Measurements from ENCODE around the gene MYLK4.

MYLK4 gene

GRCh38 chr6:2793534-2794151 lies 42.9 kb upstream of the MYLK4 start:
- H3K4ac ChIP-seq (ENCODE audit: low read depth in 1 of 2, low read length in 2 of 2), result no peak overlapping the region
- no peaks in the 10 kb centered on the region for H3K27me3 ChIP-seq (ENCODE audit: control insufficient read depth in 1 of 2, insufficient read depth in 1 of 2, low read length in 2 of 2)
- H2AFZ ChIP-seq (ENCODE audit: low read depth, low read length), result no peak overlapping the region
- H3K4me3 ChIP-seq (ENCODE audit: insufficient read depth in 1 of 2, low read depth in 1 of 2, low read length in 2 of 2), result no peak overlapping the region
- no peak overlapping the region for H2BK120ac ChIP-seq (ENCODE audit: low read depth, low read length)
- H2BK5ac ChIP-seq (ENCODE audit: low read depth, low read length, poor library complexity, severe bottlenecking), result no peak overlapping the region
- H3K27ac ChIP-seq (ENCODE audit: low read length, poor library complexity, severe bottlenecking), result no peak overlapping the region
- H4K8ac ChIP-seq (ENCODE audit: low read length), result peak overlapping the region; percentile 7
- H3K79me1 ChIP-seq (replicated peaks; ENCODE audit: low read length, poor library complexity, severe bottlenecking), result peaks cover 34% of the 10 kb centered on the region
- H2BK15ac ChIP-seq (ENCODE audit: low read depth, poor library complexity, severe bottlenecking), result no peak overlapping the region
- H3K23ac ChIP-seq (ENCODE audit: low read length in 2 of 2), result no peak overlapping the region
- no peak overlapping the region for H2AK5ac ChIP-seq (ENCODE audit: low read length, severe bottlenecking)
- H3K9ac ChIP-seq (ENCODE audit: low read length), result no peak overlapping the region
- H3K14ac ChIP-seq (ENCODE audit: low read length in 2 of 2), result no peak overlapping the region
- no peak for DNase-seq
- H3K4me1 ChIP-seq (ENCODE audit: control insufficient read depth, insufficient read depth, low read depth, low read length), result peaks cover 20% of the 10 kb centered on the region
- WGBS, result 92% methylated on average over 8 of the region's 9 CpGs
- H4K91ac ChIP-seq (ENCODE audit: low read length), result peak overlapping the region; percentile 34
- no peak overlapping the region for H3K4me2 ChIP-seq (ENCODE audit: low read length, poor library complexity, severe bottlenecking)
- H3K18ac ChIP-seq (ENCODE audit: low read depth in 1 of 2, low read length in 2 of 2), result no peak overlapping the region
- H2BK12ac ChIP-seq (ENCODE audit: low read length in 2 of 2), result no peak overlapping the region
- peaks cover 0 to 6% of the 10 kb centered on the region in 2 experiments for H3K36me3 ChIP-seq (ENCODE audit: control insufficient read depth in 1 of 2, insufficient read depth in 2 of 2, low read depth in 1 of 2, low read length in 2 of 2)
- H3K9me3 ChIP-seq (ENCODE audit: control insufficient read depth, low read length), result no peaks in the 10 kb centered on the region

- Histone ChIP-seq H2BK120ac (ENCODE audit: low read depth, low read length) (no peak overlapping the region), H3K27ac (ENCODE audit: low read length, poor library complexity, severe bottlenecking) (no peak overlapping the region), H3K18ac (ENCODE audit: low read depth in 1 of 2, low read length in 2 of 2) (no peak overlapping the region), H3K4me1 (ENCODE audit: control insufficient read depth, insufficient read depth, low read depth, low read length) (peaks cover 17% of the 10 kb centered on the region), H3K9ac (ENCODE audit: low read length) (no peak overlapping the region), H3K4ac (ENCODE audit: low read depth in 1 of 2, low read length in 2 of 2) (no peak overlapping the region), H3K14ac (ENCODE audit: low read length in 2 of 2) (no peak overlapping the region), H4K91ac (ENCODE audit: low read length) (no peak overlapping the region), H2BK5ac (ENCODE audit: low read depth, low read length, poor library complexity, severe bottlenecking) (no peak overlapping the region), H3K4me3 (ENCODE audit: insufficient read depth in 1 of 2, low read depth in 1 of 2, low read length in 2 of 2) (no peak overlapping the region), H4K8ac (ENCODE audit: low read length) (peak overlapping the region; percentile 40), H3K36me3 (ENCODE audit: control insufficient read depth in 1 of 2, insufficient read depth in 2 of 2, low read depth in 1 of 2, low read length in 2 of 2) (peaks cover 5 to 10% of the 10 kb centered on the region in 2 experiments), H2AK5ac (ENCODE audit: low read length, severe bottlenecking) (no peak overlapping the region), H2AFZ (ENCODE audit: low read depth, low read length) (no peak overlapping the region), H2BK12ac (ENCODE audit: low read length in 2 of 2) (peak overlapping the region in 1 of 2 experiments; percentile 25), H3K23ac (ENCODE audit: low read length in 2 of 2) (no peak overlapping the region), H2BK15ac (ENCODE audit: low read depth, poor library complexity, severe bottlenecking) (no peak overlapping the region), H3K9me3 (ENCODE audit: control insufficient read depth, low read length) (no peaks in the 10 kb centered on the region), H3K27me3 (ENCODE audit: control insufficient read depth in 1 of 2, insufficient read depth in 1 of 2, low read length in 2 of 2) (no peaks in the 10 kb centered on the region), H3K4me2 (ENCODE audit: low read length, poor library complexity, severe bottlenecking) (no peak overlapping the region), H3K79me1 (replicated peaks; ENCODE audit: low read length, poor library complexity, severe bottlenecking) (peaks cover 35% of the 10 kb centered on the region)
- 97% methylated on average over 17 of the region's 17 CpGs for WGBS
- DNase-seq, result peak; percentile 47
Observed at GRCh38 chr6:2792330-2793110, 41.8 kb upstream of the MYLK4 start.

- no peak overlapping the region for H3K23ac ChIP-seq (ENCODE audit: low read length in 2 of 2)
- H2BK5ac ChIP-seq (ENCODE audit: low read depth, low read length, poor library complexity, severe bottlenecking), result no peak overlapping the region
- no peak overlapping the region for H3K4me2 ChIP-seq (ENCODE audit: low read length, poor library complexity, severe bottlenecking)
- peaks cover 30% of the 10 kb centered on the region for H3K79me1 ChIP-seq (replicated peaks; ENCODE audit: low read length, poor library complexity, severe bottlenecking)
- H3K9ac ChIP-seq (ENCODE audit: low read length), result peak overlapping the region; percentile 91
- H4K8ac ChIP-seq (ENCODE audit: low read length), result no peak overlapping the region
- no peak overlapping the region for H2AK5ac ChIP-seq (ENCODE audit: low read length, severe bottlenecking)
- 91% methylated on average over 1 of the region's 4 CpGs for WGBS
- no peak overlapping the region for H3K4me3 ChIP-seq (ENCODE audit: insufficient read depth in 1 of 2, low read depth in 1 of 2, low read length in 2 of 2)
- peaks cover 15% of the 10 kb centered on the region for H3K4me1 ChIP-seq (ENCODE audit: control insufficient read depth, insufficient read depth, low read depth, low read length)
- H3K9me3 ChIP-seq (ENCODE audit: control insufficient read depth, low read length), result no peaks in the 10 kb centered on the region
- no peak overlapping the region for H4K91ac ChIP-seq (ENCODE audit: low read length)
- H3K14ac ChIP-seq (ENCODE audit: low read length in 2 of 2), result no peak overlapping the region
- no peak overlapping the region for H2BK12ac ChIP-seq (ENCODE audit: low read length in 2 of 2)
- H2AFZ ChIP-seq (ENCODE audit: low read depth, low read length), result no peak overlapping the region
- H2BK120ac ChIP-seq (ENCODE audit: low read depth, low read length), result no peak overlapping the region
- H3K36me3 ChIP-seq (ENCODE audit: control insufficient read depth in 1 of 2, insufficient read depth in 2 of 2, low read depth in 1 of 2, low read length in 2 of 2), result peaks cover 8 to 13% of the 10 kb centered on the region in 2 experiments
- H3K4ac ChIP-seq (ENCODE audit: low read depth in 1 of 2, low read length in 2 of 2), result no peak overlapping the region
- H2BK15ac ChIP-seq (ENCODE audit: low read depth, poor library complexity, severe bottlenecking), result no peak overlapping the region
- H3K18ac ChIP-seq (ENCODE audit: low read depth in 1 of 2, low read length in 2 of 2), result no peak overlapping the region
- peak; percentile 65 for DNase-seq
- no peaks in the 10 kb centered on the region for H3K27me3 ChIP-seq (ENCODE audit: control insufficient read depth in 1 of 2, insufficient read depth in 1 of 2, low read length in 2 of 2)
- peak overlapping the region; percentile 46 for H3K27ac ChIP-seq (ENCODE audit: low read length, poor library complexity, severe bottlenecking)
Observed at GRCh38 chr6:2791450-2791974, 40.8 kb upstream of the MYLK4 start.
